ENCODE measurements around the gene UPK2. TPM values are rescaled to one million over a fixed set of nuclear protein-coding genes. Genes with fewer than 3 reads are reported as not detected.

The UPK2 gene
- total and polyA plus RNA-seq, 2 of the 13 experiments (the other 11 are each of a cell fraction or from before 2014, with no cell fraction given), result not detected

DNA sequence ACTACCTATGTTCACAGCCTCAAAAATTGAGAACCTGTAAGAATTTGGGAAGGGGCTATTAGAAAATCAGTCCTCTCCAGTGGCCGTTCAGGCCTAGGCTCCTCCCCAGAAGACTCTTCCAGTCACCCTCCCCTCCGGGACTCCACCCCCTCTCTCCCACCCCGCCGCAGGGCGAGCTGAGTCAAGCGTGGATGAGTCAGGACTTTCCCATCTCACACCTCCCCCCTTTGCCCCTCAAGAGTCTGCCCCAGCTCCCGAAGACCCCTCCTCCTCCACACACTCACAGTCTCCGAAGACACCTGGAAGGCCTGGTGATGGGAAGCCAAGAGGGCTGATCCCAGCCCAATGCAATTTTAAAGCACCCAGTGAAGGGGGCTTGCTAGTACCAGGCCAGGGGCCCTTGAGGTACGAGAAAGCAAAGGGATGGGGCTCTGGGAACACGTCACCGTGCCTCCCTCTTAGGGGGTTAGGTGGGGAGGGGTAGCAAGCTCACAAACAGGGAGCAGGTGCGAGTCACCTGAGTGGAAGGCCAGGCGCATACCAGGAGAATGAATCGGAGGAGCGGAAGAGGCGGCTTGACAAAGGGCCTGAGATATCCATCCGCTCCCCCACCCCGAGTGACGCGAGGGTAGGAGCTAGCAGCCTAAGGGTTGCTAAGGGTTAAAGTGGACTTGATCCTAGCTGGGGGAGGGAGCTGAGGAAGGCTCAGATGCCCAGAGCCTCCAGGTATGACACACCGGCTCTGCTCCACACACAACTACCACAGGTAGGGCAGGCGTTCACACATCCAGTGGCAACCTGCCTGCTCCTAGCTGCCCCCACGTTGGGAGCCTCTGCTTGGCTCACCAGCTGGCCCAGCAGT, 44.0 kb upstream of the UPK2 start (continued):
- TF ChIP-seq NBN (conservative IDR thresholded peaks at IDR 0.05) (no peak), CENPT (CRISPR knock-in tag; IDR thresholded peaks at IDR 0.05; ENCODE audit: low read depth) (no peak), TCF12 (IDR thresholded peaks at IDR 0.05) (no peak), TCF12 (CRISPR knock-in tag; IDR thresholded peaks at IDR 0.05) (no peak), SETDB1 (CRISPR knock-in tag; IDR thresholded peaks at IDR 0.05; ENCODE audit: borderline replicate concordance) (no peak), ZNF17 (CRISPR knock-in tag; IDR thresholded peaks at IDR 0.05) (no peak), ZNF75D (CRISPR knock-in tag; IDR thresholded peaks at IDR 0.05; ENCODE audit: borderline replicate concordance) (no peak), SATB2 (CRISPR knock-in tag; IDR thresholded peaks at IDR 0.05) (no peak), NCOA2 (CRISPR knock-in tag; IDR thresholded peaks at IDR 0.05) (peak; percentile 17; the same call in 1 of the 2 replicates), MED1 (CRISPR knock-in tag; IDR thresholded peaks at IDR 0.05) (no peak; the same call in none of the 2 replicates), ZFP90 (CRISPR knock-in tag; IDR thresholded peaks at IDR 0.05; ENCODE audit: borderline replicate concordance) (0 out of 2 replicates have a peak, but pooled peaks have one; percentile 28), ZNF510 (CRISPR knock-in tag; IDR thresholded peaks at IDR 0.05; ENCODE audit: low read depth) (no peak), ZNF589 (CRISPR knock-in tag; conservative IDR thresholded peaks at IDR 0.05) (0 out of 2 replicates have a peak, but pooled peaks have one; percentile 7), NCOR1 (IDR thresholded peaks at IDR 0.05; ENCODE audit: borderline replicate concordance, low read length) (no peak), ZNF33A (CRISPR knock-in tag; IDR thresholded peaks at IDR 0.05; ENCODE audit: borderline replicate concordance) (no peak), CCAR2 (optimal IDR thresholded peaks at IDR 0.05; ENCODE audit: low read depth, low read length) (no peak), ZFP36 (IDR thresholded peaks at IDR 0.05; ENCODE audit: borderline replicate concordance, low read depth, low read length, partially characterized antibody) (no peak)
- TF ChIP-seq, protein P1, sequence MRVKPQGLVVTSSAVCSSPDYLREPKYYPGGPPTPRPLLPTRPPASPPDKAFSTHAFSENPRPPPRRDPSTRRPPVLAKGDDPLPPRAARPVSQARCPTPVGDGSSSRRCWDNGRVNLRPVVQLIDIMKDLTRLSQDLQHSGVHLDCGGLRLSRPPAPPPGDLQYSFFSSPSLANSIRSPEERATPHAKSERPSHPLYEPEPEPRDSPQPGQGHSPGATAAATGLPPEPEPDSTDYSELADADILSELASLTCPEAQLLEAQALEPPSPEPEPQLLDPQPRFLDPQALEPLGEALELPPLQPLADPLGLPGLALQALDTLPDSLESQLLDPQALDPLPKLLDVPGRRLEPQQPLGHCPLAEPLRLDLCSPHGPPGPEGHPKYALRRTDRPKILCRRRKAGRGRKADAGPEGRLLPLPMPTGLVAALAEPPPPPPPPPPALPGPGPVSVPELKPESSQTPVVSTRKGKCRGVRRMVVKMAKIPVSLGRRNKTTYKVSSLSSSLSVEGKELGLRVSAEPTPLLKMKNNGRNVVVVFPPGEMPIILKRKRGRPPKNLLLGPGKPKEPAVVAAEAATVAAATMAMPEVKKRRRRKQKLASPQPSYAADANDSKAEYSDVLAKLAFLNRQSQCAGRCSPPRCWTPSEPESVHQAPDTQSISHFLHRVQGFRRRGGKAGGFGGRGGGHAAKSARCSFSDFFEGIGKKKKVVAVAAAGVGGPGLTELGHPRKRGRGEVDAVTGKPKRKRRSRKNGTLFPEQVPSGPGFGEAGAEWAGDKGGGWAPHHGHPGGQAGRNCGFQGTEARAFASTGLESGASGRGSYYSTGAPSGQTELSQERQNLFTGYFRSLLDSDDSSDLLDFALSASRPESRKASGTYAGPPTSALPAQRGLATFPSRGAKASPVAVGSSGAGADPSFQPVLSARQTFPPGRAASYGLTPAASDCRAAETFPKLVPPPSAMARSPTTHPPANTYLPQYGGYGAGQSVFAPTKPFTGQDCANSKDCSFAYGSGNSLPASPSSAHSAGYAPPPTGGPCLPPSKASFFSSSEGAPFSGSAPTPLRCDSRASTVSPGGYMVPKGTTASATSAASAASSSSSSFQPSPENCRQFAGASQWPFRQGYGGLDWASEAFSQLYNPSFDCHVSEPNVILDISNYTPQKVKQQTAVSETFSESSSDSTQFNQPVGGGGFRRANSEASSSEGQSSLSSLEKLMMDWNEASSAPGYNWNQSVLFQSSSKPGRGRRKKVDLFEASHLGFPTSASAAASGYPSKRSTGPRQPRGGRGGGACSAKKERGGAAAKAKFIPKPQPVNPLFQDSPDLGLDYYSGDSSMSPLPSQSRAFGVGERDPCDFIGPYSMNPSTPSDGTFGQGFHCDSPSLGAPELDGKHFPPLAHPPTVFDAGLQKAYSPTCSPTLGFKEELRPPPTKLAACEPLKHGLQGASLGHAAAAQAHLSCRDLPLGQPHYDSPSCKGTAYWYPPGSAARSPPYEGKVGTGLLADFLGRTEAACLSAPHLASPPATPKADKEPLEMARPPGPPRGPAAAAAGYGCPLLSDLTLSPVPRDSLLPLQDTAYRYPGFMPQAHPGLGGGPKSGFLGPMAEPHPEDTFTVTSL (CRISPR knock-in tag; IDR thresholded peaks at IDR 0.05; ENCODE audit: borderline replicate concordance), result 0 out of 2 replicates have a peak, but pooled peaks have one; percentile 15
- TF ChIP-seq, protein P2, sequence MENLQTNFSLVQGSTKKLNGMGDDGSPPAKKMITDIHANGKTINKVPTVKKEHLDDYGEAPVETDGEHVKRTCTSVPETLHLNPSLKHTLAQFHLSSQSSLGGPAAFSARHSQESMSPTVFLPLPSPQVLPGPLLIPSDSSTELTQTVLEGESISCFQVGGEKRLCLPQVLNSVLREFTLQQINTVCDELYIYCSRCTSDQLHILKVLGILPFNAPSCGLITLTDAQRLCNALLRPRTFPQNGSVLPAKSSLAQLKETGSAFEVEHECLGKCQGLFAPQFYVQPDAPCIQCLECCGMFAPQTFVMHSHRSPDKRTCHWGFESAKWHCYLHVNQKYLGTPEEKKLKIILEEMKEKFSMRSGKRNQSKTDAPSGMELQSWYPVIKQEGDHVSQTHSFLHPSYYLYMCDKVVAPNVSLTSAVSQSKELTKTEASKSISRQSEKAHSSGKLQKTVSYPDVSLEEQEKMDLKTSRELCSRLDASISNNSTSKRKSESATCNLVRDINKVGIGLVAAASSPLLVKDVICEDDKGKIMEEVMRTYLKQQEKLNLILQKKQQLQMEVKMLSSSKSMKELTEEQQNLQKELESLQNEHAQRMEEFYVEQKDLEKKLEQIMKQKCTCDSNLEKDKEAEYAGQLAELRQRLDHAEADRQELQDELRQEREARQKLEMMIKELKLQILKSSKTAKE (CRISPR knock-in tag; IDR thresholded peaks at IDR 0.05; ENCODE audit: borderline replicate concordance), result peak; percentile 49; the same call in 1 of the 2 replicates
- TF ChIP-seq, protein P3, sequence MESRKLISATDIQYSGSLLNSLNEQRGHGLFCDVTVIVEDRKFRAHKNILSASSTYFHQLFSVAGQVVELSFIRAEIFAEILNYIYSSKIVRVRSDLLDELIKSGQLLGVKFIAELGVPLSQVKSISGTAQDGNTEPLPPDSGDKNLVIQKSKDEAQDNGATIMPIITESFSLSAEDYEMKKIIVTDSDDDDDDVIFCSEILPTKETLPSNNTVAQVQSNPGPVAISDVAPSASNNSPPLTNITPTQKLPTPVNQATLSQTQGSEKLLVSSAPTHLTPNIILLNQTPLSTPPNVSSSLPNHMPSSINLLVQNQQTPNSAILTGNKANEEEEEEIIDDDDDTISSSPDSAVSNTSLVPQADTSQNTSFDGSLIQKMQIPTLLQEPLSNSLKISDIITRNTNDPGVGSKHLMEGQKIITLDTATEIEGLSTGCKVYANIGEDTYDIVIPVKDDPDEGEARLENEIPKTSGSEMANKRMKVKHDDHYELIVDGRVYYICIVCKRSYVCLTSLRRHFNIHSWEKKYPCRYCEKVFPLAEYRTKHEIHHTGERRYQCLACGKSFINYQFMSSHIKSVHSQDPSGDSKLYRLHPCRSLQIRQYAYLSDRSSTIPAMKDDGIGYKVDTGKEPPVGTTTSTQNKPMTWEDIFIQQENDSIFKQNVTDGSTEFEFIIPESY (CRISPR knock-in tag; IDR thresholded peaks at IDR 0.05), result no peak

All from HepG2 (cell line).